Stomach (tissue), 4 donors: Measurements from ENCODE around the gene DDI2.

Source experiments
- CTCF ChIP-seq, 7 experiments: fragments of 450-650 bp in 4 of 7; fragments of 200-600 bp in 3 of 7; sonication (generic) in 3 of 7; IDR thresholded peaks; one replicate each; pipeline ENCODE4 v1.5.1; 2016 to 2019; ENCODE audit warnings: antibody characterized with exemption in 7 of 7, control low read depth in 2 of 7, mild to moderate bottlenecking in 1 of 7
- EP300 ChIP-seq: sonication (generic); formaldehyde crosslinking; IDR thresholded peaks from one replicate; pipeline ENCODE4 v1.6.1; 2017; ENCODE audit warnings: antibody characterized with exemption
- POLR2A ChIP-seq, 4 donors: fragments of 450-650 bp; IDR thresholded peaks; one replicate each; pipeline ENCODE4 v1.6.1; 2016; ENCODE audit warnings: antibody characterized with exemption in 4 of 4, control low read depth in 2 of 4, mild to moderate bottlenecking in 1 of 4, moderate library complexity in 1 of 4
- POLR2AphosphoS5 ChIP-seq, 3 donors: sonication (generic); formaldehyde crosslinking; IDR thresholded peaks; one replicate each; pipeline ENCODE4 v1.6.1; 2016; ENCODE audit warnings: antibody characterized with exemption in 3 of 3

- TF ChIP-seq CTCF (IDR thresholded peaks at IDR 0.05) (no peak), POLR2AphosphoS5 (IDR thresholded peaks at IDR 0.05) (no peak), POLR2A (IDR thresholded peaks at IDR 0.05) (no peak), EP300 (no peak)
Measured at GRCh38 chr1:15620902-15621682, 3.8 kb downstream of the DDI2 start.
